ENCODE data around the gene NOB1.

DNA sequence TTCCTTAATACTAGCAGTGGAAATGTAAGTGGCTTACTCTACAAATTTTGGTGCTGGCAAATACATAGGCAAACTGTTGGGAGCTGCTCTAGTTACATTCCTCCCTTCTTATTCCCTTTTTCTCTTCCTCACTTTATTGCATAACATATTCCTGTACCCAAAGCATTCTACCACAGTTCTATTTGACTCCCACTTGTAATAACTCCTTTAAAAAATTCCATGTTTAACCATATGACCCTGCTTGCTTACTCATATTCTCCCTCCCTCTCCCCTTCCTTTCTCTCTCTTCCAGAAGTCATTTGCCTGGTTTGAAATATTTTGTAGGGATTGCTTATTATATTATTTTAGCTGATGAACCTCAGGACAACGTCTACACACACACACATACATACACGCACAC lies 51.1 kb downstream of the NOB1 start:
- TF ChIP-seq, protein P1, sequence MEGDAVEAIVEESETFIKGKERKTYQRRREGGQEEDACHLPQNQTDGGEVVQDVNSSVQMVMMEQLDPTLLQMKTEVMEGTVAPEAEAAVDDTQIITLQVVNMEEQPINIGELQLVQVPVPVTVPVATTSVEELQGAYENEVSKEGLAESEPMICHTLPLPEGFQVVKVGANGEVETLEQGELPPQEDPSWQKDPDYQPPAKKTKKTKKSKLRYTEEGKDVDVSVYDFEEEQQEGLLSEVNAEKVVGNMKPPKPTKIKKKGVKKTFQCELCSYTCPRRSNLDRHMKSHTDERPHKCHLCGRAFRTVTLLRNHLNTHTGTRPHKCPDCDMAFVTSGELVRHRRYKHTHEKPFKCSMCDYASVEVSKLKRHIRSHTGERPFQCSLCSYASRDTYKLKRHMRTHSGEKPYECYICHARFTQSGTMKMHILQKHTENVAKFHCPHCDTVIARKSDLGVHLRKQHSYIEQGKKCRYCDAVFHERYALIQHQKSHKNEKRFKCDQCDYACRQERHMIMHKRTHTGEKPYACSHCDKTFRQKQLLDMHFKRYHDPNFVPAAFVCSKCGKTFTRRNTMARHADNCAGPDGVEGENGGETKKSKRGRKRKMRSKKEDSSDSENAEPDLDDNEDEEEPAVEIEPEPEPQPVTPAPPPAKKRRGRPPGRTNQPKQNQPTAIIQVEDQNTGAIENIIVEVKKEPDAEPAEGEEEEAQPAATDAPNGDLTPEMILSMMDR (IDR thresholded peaks at IDR 0.05; ENCODE audit: low read length): no peak
- TF ChIP-seq EZH2 (IDR thresholded peaks at IDR 0.05; ENCODE audit: borderline replicate concordance, low read length): no peak

All from OCI-LY1 (cell line).